GM12878 (cell line): Measurements from ENCODE around the gene ZNF329. TPM values are rescaled to one million over a fixed set of nuclear protein-coding genes. Genes with fewer than 3 reads are reported as not detected.

ENCODE experiments used
- ATAC-seq: fragments of 200-7000 bp; cut with Tn5 transposase; 3 replicates; pipeline ENCODE4 v1.9.1; 2020; ENCODE audit warnings: mild to moderate bottlenecking, moderate library complexity
- BruUV-seq: library from RNA; stranded (reverse); fragments of 400-500 nt; replicated peaks from 2 replicates; lab custom pipeline; 2021; lab: Mats Ljungman, UMichigan
- CTCF ChIA-PET: fragments of 300-600 bp; sonication (Branson Sonifier 250); formaldehyde crosslinking; extraction: SDS; loops from one replicate; lab custom pipeline; 2021; ENCODE audit warnings: inconsistent platforms; lab: Yijun Ruan, JAX
- POLR2A ChIA-PET: fragments of 350-600 bp; formaldehyde crosslinking; extraction: SDS; loops from one replicate; lab custom pipeline; 2021; ENCODE audit warnings: inconsistent platforms; lab: Charles Lee
- RAD21 ChIA-PET: fragments of 300-600 bp; sonication (Branson Sonifier 250); formaldehyde crosslinking; loops from one replicate; lab custom pipeline; 2023; ENCODE audit warnings: antibody characterized with exemption; ENCODE audit not compliant: unreplicated experiment; lab: Charles Lee
- SMC1A ChIA-PET: fragments of 300-600 bp; sonication (Branson Sonifier 250); formaldehyde crosslinking; loops from one replicate; lab custom pipeline; 2023; ENCODE audit not compliant: unreplicated experiment, uncharacterized antibody; lab: Charles Lee
- DNase-seq: peaks from one replicate; pipeline ENCODE4 v3.0.0-alpha.2; 2011; ENCODE audit warnings: low read depth, low spot score
- FAIRE-seq: peaks from 3 replicates; lab custom pipeline; 2011; peaks lifted over from hg19 to GRCh38; lab: Jason Lieb, UNC
- H2AFZ ChIP-seq: 2 replicates; pipeline ENCODE4 v1.6.0; 2011; ENCODE audit warnings: low read depth, low read length, control low read depth; ENCODE audit not compliant: control insufficient read depth
- H3K27ac ChIP-seq: 2 replicates; pipeline ENCODE4 v1.5.1; 2011; ENCODE audit warnings: control low read depth; ENCODE audit not compliant: control insufficient read depth, insufficient read depth
- H3K27me3 ChIP-seq, 2 experiments: replicated peaks in 1 of 2; 2 replicates each; pipeline versions ENCODE4 v1.6.0 to v1.6.1; 2011; ENCODE audit warnings: low read length in 1 of 2; ENCODE audit not compliant: control insufficient read depth in 2 of 2, insufficient read depth in 2 of 2
- H3K36me3 ChIP-seq, 2 experiments: 2 replicates each; pipeline ENCODE4 v1.5.1; 2011; ENCODE audit warnings: low read length in 1 of 2; ENCODE audit not compliant: control insufficient read depth in 2 of 2, insufficient read depth in 2 of 2
- H3K4me1 ChIP-seq: 2 replicates; pipeline ENCODE4 v1.6.1; 2011; ENCODE audit warnings: mild to moderate bottlenecking, low read length, moderate library complexity, mixed read lengths; ENCODE audit not compliant: control insufficient read depth, insufficient read depth
- H3K4me2 ChIP-seq: 2 replicates; pipeline ENCODE4 v1.6.0; 2011; ENCODE audit warnings: control low read depth; ENCODE audit not compliant: control insufficient read depth, insufficient read depth
- H3K4me3 ChIP-seq: fragments of 200-600 bp; sonication (generic); 2 replicates; pipeline ENCODE4 v1.5.1; 2016
- H3K79me2 ChIP-seq: 2 replicates; pipeline ENCODE4 v1.6.0; 2011; ENCODE audit warnings: low read length; ENCODE audit not compliant: control insufficient read depth, insufficient read depth
- H3K9ac ChIP-seq: 2 replicates; pipeline ENCODE4 v1.8.0; 2011; ENCODE audit warnings: low read length, control low read depth, mixed read lengths; ENCODE audit not compliant: control insufficient read depth, insufficient read depth
- H3K9me3 ChIP-seq: replicated peaks from 3 replicates; pipeline ENCODE4 v1.5.1; 2011; ENCODE audit warnings: mild to moderate bottlenecking, low read length; ENCODE audit not compliant: control insufficient read depth, insufficient read depth
- H4K20me1 ChIP-seq: 2 replicates; pipeline ENCODE4 v1.6.0; 2011; ENCODE audit not compliant: control insufficient read depth, insufficient read depth
- CEBPB ChIP-seq, 2 experiments: fragments of 150-350 bp in 1 of 2; IDR thresholded peaks; 2 replicates each; pipeline ENCODE4 v1.6.1; 2012 to 2014; ENCODE audit warnings: low read depth in 2 of 2, low read length in 2 of 2, borderline replicate concordance in 1 of 2, inconsistent platforms in 1 of 2
- EGR1 ChIP-seq, 2 experiments: IDR thresholded peaks; 1 replicate in 1 of 2; 2 replicates in 1 of 2; pipeline ENCODE4 v1.6.1; 2011 to 2012; ENCODE audit warnings: low read depth in 2 of 2, low read length in 2 of 2, borderline replicate concordance in 1 of 2, mild to moderate bottlenecking in 1 of 2, moderate library complexity in 1 of 2
- FOS ChIP-seq: IDR thresholded peaks from 3 replicates; pipeline ENCODE4 v1.6.1; 2011; ENCODE audit warnings: borderline replicate concordance; ENCODE audit not compliant: insufficient read length; ENCODE audit errors: extremely low read depth
- FOXM1 ChIP-seq: IDR thresholded peaks from 2 replicates; pipeline ENCODE4 v1.6.1; 2012; ENCODE audit warnings: low read depth, mild to moderate bottlenecking, inconsistent platforms, low read length, moderate library complexity
- HCFC1 ChIP-seq: fragments of 150-350 bp; IDR thresholded peaks from 2 replicates; pipeline ENCODE4 v1.6.1; 2014; ENCODE audit warnings: low read length
- HSF1 ChIP-seq: fragments of 150-350 bp; IDR thresholded peaks from 2 replicates; pipeline ENCODE4 v1.6.1; 2014; ENCODE audit warnings: mild to moderate bottlenecking, low read depth, low read length
- NFXL1 ChIP-seq: fragments of 450-650 bp; IDR thresholded peaks from 2 replicates; pipeline ENCODE4 v1.6.1; 2017; ENCODE audit warnings: antibody characterized with exemption, mild to moderate bottlenecking, borderline replicate concordance
- NR2C2 ChIP-seq: IDR thresholded peaks from 2 replicates; pipeline ENCODE4 v1.6.1; 2011; ENCODE audit warnings: borderline replicate concordance, low read depth; ENCODE audit not compliant: control insufficient read depth, insufficient read length
- POLR2A ChIP-seq: IDR thresholded peaks from 2 replicates; pipeline ENCODE4 v1.6.1; 2011; ENCODE audit warnings: low read depth, mild to moderate bottlenecking, low read length
- POLR2AphosphoS2 ChIP-seq: IDR thresholded peaks from 2 replicates; pipeline ENCODE4 v1.6.1; 2011; ENCODE audit warnings: low read depth, mild to moderate bottlenecking, low read length, improper control_type of control experiment, moderate library complexity
- SPI1 ChIP-seq: IDR thresholded peaks from 2 replicates; pipeline ENCODE4 v1.6.1; 2011; ENCODE audit warnings: low read depth, mild to moderate bottlenecking, low read length, moderate library complexity, borderline replicate concordance; ENCODE audit not compliant: insufficient read depth
- SREBF2 ChIP-seq: IDR thresholded peaks from 2 replicates; pipeline ENCODE4 v1.6.1; 2012; ENCODE audit warnings: mild to moderate bottlenecking, low read length
- SUPT20H ChIP-seq: IDR thresholded peaks from 2 replicates; pipeline ENCODE4 v1.6.1; 2011; ENCODE audit warnings: low read depth, mild to moderate bottlenecking, low read length, moderate library complexity, borderline replicate concordance; ENCODE audit not compliant: control insufficient read depth
- WGBS: methylation state at CpG from one replicate; pipeline ENCODE4 v1.1.6; 2016; ENCODE audit warnings: low lambda C conversion rate; ENCODE audit not compliant: insufficient replicate concordance, insufficient coverage; ENCODE audit errors: missing lambda C conversion rate; 5-methylcytosine and 5-hydroxymethylcytosine counted together
- in situ Hi-C: fragments of 300-500 bp; cut with MboI; formaldehyde crosslinking; loops from 9 replicates; pipeline ENCODE4 v1.14.3; 2018; ENCODE audit warnings: mixed read lengths
- intact Hi-C: fragments of 100-400 bp; cut with micrococcal nuclease; formaldehyde crosslinking; loops from one replicate; pipeline ENCODE4 v1.14.2; 2022; ENCODE audit not compliant: unreplicated experiment
- polyA plus RNA-seq, 11 experiments: library from polyadenylated mRNA; depleted of rRNA in 4 of 11; unstranded in 6 of 11; stranded (reverse) in 5 of 11; fragments of >200 nt; fragmentation: Nextera tagmentation in 4 of 11; fragmentation: Illumina TruSeq in 1 of 11; extraction: Ambion mirVana in 4 of 11; extraction: Trizol in 1 of 11; gene quantifications; 1 replicate in 1 of 11; 2 replicates in 10 of 11; pipeline versions ENCODE4 v1.2.1 to v1.2.3, GENCODE V29; 2011 to 2016; ENCODE audit warnings: inconsistent platforms in 2 of 11, missing spikeins in 2 of 11, low read depth in 1 of 11
- total RNA-seq, 4 experiments: library from RNA; depleted of rRNA in 3 of 4; stranded (reverse); fragments of >200 nt in 3 of 4; fragmentation: Illumina TruSeq in 1 of 4; extraction: Trizol in 1 of 4; gene quantifications; 2 replicates each; pipeline versions ENCODE4 v1.2.1 to v1.2.3, GENCODE V29; 2013 to 2021
- TF ChIP-seq, protein P1 (sequence below): IDR thresholded peaks from 2 replicates; pipeline ENCODE4 v1.6.1; 2011; ENCODE audit warnings: low read depth, mild to moderate bottlenecking, low read length, moderate library complexity, borderline replicate concordance; ENCODE audit errors: extremely low read depth
- TF ChIP-seq, protein P2 (sequence below): IDR thresholded peaks from 2 replicates; pipeline ENCODE4 v1.6.1; 2012; ENCODE audit warnings: low read depth, low read length, improper control_type of control experiment

The ZNF329 gene
- total and polyA plus RNA-seq, 10 of the 15 experiments (the other 5 are each of a cell fraction or from before 2014, with no cell fraction given), result 0.11 to 4.7 (median 0.56) TPM; not detected in 1

DNA sequence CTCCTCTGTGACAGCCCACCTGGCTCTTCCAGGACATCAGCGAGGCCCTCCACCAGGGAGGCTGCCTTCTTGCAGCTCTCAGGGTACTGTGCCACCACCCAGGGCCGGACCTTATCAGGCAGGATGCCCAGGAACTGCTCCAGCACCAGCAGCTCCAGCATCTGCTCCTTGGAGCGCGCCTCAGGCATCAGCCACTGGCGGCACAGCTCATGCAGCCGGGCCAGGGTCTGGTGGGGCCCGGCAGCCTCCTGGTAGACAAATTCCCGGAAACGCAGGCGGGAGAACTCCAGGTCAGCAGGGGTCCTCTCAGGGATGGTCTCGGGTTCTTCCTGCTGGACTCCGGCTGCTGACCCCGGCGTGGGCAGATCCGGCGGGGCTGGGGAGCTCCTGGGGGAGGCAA, 60.7 kb downstream of the ZNF329 start:
- Histone ChIP-seq H2AFZ (no peak overlapping the region), H4K20me1 (no peaks in the 10 kb centered on the region), H3K27me3 (no peaks in the 10 kb centered on the region), H3K4me1 (no peaks in the 10 kb centered on the region), H3K4me2 (no peak overlapping the region), H3K9ac (no peak overlapping the region), H3K9me3 (peaks cover 1% of the 10 kb centered on the region; the same call in 1 of the 3 replicates)
- POLR2A ChIA-PET, result no interaction called here
- ATAC-seq, result no peak
- intact Hi-C loops, result no loop called here
- SMC1A ChIA-PET, result no interaction called here
- no peak for TF ChIP-seq EGR1 (IDR thresholded peaks at IDR 0.05; ENCODE audit: borderline replicate concordance in 1 of 2, low read depth in 2 of 2, low read length in 2 of 2)
- TF ChIP-seq CEBPB (IDR thresholded peaks at IDR 0.05; ENCODE audit: borderline replicate concordance in 1 of 2, low read depth in 2 of 2, low read length in 2 of 2), result no peak
- TF ChIP-seq POLR2AphosphoS2, result no peak
- TF ChIP-seq, all 136 proteins: peak for 0
- RAD21 ChIA-PET, result no interaction called here
- no peak overlapping the region for H3K27ac ChIP-seq
- in situ Hi-C loops, result no loop called here
- no peak overlapping the region for H3K4me3 ChIP-seq
- no peaks in the 10 kb centered on the region for H3K36me3 ChIP-seq
- no peaks in the 10 kb centered on the region for H3K79me2 ChIP-seq
- DNase-seq (no peak), FAIRE-seq (no peak)
- CTCF ChIA-PET, result no interaction called here
- WGBS, result 70% methylated on average over 16 of the region's 16 CpGs
- BruUV-seq, result no TSS peak

DNA sequence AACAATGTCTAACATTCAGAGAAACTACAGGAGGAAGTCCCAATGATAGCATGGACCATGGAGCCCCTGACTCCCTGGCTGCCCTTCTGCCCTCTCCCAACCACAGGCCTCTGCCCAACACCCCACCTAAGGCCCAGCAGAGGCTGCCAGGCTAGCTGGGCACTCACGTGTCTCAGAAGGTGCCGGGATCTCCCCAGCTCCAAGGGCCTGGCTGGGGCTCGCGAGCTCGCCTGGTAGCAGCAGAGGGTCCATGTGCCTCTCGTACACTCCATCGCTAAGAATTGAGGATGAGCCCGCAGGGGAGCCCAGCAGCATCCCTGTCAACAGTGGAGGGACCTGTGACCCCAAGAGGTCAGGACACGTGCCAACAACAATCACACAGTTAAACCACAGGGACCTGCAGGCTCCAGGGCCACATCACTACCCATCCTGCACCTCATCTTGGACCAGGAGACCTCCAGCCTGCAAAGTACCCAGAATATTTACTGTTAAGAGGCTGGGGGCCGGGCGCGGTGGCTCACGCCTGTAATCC, 62.0 kb downstream of the ZNF329 start:
- Histone ChIP-seq H3K9me3 (peaks cover 1% of the 10 kb centered on the region; the same call in 1 of the 3 replicates), H3K4me2 (no peak overlapping the region), H3K4me1 (no peaks in the 10 kb centered on the region), H3K27me3 (no peaks in the 10 kb centered on the region), H3K79me2 (no peaks in the 10 kb centered on the region), H4K20me1 (no peaks in the 10 kb centered on the region), H3K4me3 (no peak overlapping the region), H3K36me3 (no peaks in the 10 kb centered on the region), H2AFZ (no peak overlapping the region), H3K27ac (no peak overlapping the region), H3K9ac (no peak overlapping the region)
- RAD21 ChIA-PET, result interaction anchor here (0.6 kb wide), 1 partner anchor 106 kb away, joined by 3 read pairs; no protein-coding TSS in a partner anchor
- WGBS, result 74% methylated on average over 13 of the region's 13 CpGs
- in situ Hi-C loops, result no loop called here
- POLR2A ChIA-PET, result no interaction called here
- FAIRE-seq (no peak), ATAC-seq (no peak), DNase-seq (no peak)
- CTCF ChIA-PET, result no interaction called here
- BruUV-seq, result no TSS peak
- intact Hi-C loops, result no loop called here
- SMC1A ChIA-PET, result no interaction called here
- TF ChIP-seq, protein P1, sequence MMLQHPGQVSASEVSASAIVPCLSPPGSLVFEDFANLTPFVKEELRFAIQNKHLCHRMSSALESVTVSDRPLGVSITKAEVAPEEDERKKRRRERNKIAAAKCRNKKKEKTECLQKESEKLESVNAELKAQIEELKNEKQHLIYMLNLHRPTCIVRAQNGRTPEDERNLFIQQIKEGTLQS, result no peak
- TF ChIP-seq HCFC1 (no peak), NFXL1 (no peak), POLR2A (no peak), NR2C2 (no peak), HSF1 (no peak), FOXM1 (no peak), SUPT20H (no peak), SREBF2 (no peak), EGR1 (IDR thresholded peaks at IDR 0.05; ENCODE audit: borderline replicate concordance in 1 of 2, low read depth in 2 of 2, low read length in 2 of 2) (no peak), SPI1 (no peak), FOS (no peak)
- TF ChIP-seq, protein P2, sequence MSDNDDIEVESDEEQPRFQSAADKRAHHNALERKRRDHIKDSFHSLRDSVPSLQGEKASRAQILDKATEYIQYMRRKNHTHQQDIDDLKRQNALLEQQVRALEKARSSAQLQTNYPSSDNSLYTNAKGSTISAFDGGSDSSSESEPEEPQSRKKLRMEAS, result no peak
